ENCODE results near the gene MICAL3.
"Not testable (repeated sequence)": the region's sequence is repeated elsewhere in the genome, so short reads cannot be mapped to it uniquely, and the experiment has no call there.

MICAL3 gene

GRCh38 chr22:18024276-18024939 is at the start of gene MICAL3:
Gene MICAL3, minus strand, starts transcription at chr22:18024561. Its CDS starts 117,749 bp downstream, at chr22:17906812.
- DNase-seq, result peak; percentile 62 to 66

- not testable (repeated sequence) for DNase-seq
Observed at GRCh38 chr22:18073927-18074326, 49.6 kb upstream of the MICAL3 start.

- DNase-seq, result no peak
Observed at GRCh38 chr22:18073467-18073866, 49.1 kb upstream of the MICAL3 start.

GRCh38 chr22:18071968-18072310 is 47.6 kb upstream of the MICAL3 start:
- DNase-seq, result no peak

GRCh38 chr22:18071307-18071967 is 47.1 kb upstream of the MICAL3 start:
- not testable (repeated sequence) for DNase-seq

- no peak for DNase-seq
Observed at GRCh38 chr22:18070556-18071306, 46.4 kb upstream of the MICAL3 start.

- DNase-seq, result no peak
Observed at GRCh38 chr22:18070041-18070440, 45.7 kb upstream of the MICAL3 start.

GRCh38 chr22:18069041-18069440 is 44.7 kb upstream of the MICAL3 start:
- no peak for DNase-seq

GRCh38 chr22:18068381-18068988 is 44.1 kb upstream of the MICAL3 start:
- no peak for DNase-seq

GRCh38 chr22:18067548-18068341 is 43.4 kb upstream of the MICAL3 start:
- DNase-seq, result no peak

GRCh38 chr22:18067121-18067520 is 42.8 kb upstream of the MICAL3 start:
- no peak for DNase-seq

- DNase-seq, result no peak
Observed at GRCh38 chr22:18066181-18066859, 42.0 kb upstream of the MICAL3 start.

- no peak for DNase-seq
Observed at GRCh38 chr22:18065256-18065655, 40.9 kb upstream of the MICAL3 start.

GRCh38 chr22:18064636-18065035 is 40.3 kb upstream of the MICAL3 start:
- DNase-seq, result no peak

GRCh38 chr22:18063715-18064114 is 39.4 kb upstream of the MICAL3 start:
- DNase-seq, result not testable (repeated sequence)

GRCh38 chr22:18063306-18063705 is 38.9 kb upstream of the MICAL3 start:
- no peak for DNase-seq

- no peak for DNase-seq
Observed at GRCh38 chr22:18062421-18062820, 38.1 kb upstream of the MICAL3 start.

- DNase-seq, result no peak
Observed at GRCh38 chr22:18060646-18061620, 36.6 kb upstream of the MICAL3 start.

GRCh38 chr22:18059991-18060390 is 35.6 kb upstream of the MICAL3 start:
- no peak for DNase-seq

GRCh38 chr22:18059473-18059872 is 35.1 kb upstream of the MICAL3 start:
- DNase-seq, result no peak

- DNase-seq, result no peak
Observed at GRCh38 chr22:18059094-18059417, 34.7 kb upstream of the MICAL3 start.

Measured in CD4-positive, alpha-beta T cell treated with Interleukin-1 beta for 1 hour (primary cell).